NT2/D1 (cell line): ENCODE data around the gene DHFR2.

ENCODE experiments used
- SUZ12 ChIP-seq: IDR thresholded peaks from 2 replicates; pipeline ENCODE4 v1.6.1; 2011; ENCODE audit not compliant: insufficient read length, insufficient read depth; ENCODE audit errors: extremely low read depth
- YY1 ChIP-seq: IDR thresholded peaks from 2 replicates; pipeline ENCODE4 v1.6.1; 2011; ENCODE audit not compliant: insufficient read length, insufficient read depth
- ZNF274 ChIP-seq: IDR thresholded peaks from 2 replicates; pipeline ENCODE4 v1.6.1; 2011; ENCODE audit warnings: mild to moderate bottlenecking, low read depth, low read length

GRCh38 chr3:94063496-94064119, 892 bp upstream of the DHFR2 start:
- no peak for TF ChIP-seq SUZ12
- TF ChIP-seq ZNF274: no peak
- TF ChIP-seq YY1: no peak
